NOMO-1 treated with DMSO at 0.1 percent for 48 hours (cell line): Measurements from ENCODE around the gene SLC6A6.
"Not testable (repeated sequence)": the region's sequence is repeated elsewhere in the genome, so short reads cannot be mapped to it uniquely, and the experiment has no call there.

Experiments used
- DNase-seq: peaks from one replicate; lab custom pipeline; 2025; ENCODE audit not compliant: unreplicated experiment; lab: John Stamatoyannopoulos, UW

The SLC6A6 gene

GRCh38 chr3:14505001-14505802, 102.8 kb downstream of the SLC6A6 start:
- DNase-seq, result no peak

- no peak for DNase-seq
Observed at GRCh38 chr3:14505803-14506500, 103.5 kb downstream of the SLC6A6 start.

DNA sequence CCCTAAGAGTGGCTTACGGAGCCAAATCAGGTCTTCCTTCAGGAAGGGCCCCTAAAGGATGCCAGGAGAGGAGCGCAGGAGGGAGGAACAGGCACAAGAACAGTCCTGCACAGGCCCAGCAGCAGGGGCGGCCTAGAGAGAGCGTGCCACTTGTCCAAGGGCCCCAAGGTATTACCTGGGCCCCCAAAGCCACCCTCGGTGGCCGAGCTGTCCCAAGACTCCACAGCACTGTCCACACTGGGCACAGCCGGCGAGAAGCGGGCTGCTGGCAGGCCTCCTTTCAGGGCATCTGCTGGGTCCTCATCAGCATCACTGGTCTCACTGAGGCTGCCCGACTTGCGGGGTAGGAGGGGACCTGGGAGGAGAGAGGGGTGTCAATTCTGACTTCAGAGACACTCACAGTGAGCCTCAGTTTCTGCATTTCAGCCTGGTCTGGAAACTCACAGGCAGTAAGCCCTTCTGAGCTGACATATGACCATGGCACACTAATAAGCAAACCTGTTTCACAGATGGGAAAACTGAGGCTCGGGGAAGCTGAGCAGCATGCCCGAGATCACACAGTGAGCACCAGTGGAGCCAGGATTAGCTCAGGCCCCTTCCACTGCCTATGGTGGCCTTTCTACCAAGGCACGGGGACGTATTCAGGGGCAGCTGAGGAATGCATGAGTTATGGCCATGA, 104.4 kb downstream of the SLC6A6 start:
- no peak for DNase-seq

- no peak for DNase-seq
Observed at GRCh38 chr3:14507305-14507741, 104.9 kb downstream of the SLC6A6 start.

DNA sequence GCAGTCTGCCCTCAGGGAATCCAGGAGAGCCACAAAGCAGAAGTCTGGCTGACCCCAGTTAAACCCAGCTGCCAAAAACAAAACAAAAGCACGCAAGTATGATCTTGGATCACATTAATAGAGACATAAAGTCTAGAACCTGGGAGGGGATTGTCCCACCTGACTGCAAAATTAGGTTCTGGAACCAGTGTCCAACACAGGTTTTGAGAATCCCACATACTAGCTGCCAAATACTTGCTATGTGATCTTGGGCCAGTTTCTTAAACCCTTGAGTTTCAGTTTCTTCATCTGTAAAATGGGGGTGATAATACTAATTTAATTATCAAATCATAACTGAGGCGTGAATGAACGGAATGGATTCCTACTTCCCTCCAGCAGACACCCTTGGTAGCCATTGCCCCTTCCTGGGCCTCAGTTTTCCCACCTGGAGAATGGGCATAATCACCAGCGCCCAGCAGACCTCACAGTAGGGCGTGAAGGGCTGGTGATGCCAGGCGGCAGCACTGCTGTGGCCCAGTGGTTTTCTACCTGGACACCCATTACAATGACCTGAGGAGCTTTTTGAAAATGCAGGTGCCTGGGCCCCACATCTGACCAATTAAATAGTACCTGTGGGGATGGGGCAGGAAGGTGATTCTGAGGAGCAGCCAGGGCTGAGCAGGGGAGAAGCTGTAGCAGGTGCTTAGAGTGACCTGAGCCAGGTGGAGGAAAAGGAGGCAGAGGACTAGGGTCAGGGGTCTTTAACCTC, 105.5 kb downstream of the SLC6A6 start:
- no peak for DNase-seq

DNA sequence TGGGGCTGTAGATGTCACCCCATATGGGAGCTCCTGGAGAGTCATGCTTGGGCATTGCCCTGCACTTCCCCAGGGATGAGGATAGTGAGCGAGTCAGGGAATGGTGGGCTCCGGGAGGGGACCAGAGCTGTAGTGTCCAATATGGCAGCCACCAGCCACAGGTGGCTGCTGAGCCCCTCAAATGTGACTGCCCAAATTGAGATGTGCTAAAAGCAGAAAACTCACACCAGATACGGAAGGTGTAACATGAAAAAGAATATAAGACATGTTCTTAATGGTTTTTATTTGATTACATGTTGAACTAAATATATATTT, 106.1 kb downstream of the SLC6A6 start:
- no peak for DNase-seq

- DNase-seq, result peak; percentile 8
Observed at GRCh38 chr3:14508966-14509795, 106.8 kb downstream of the SLC6A6 start.

DNA sequence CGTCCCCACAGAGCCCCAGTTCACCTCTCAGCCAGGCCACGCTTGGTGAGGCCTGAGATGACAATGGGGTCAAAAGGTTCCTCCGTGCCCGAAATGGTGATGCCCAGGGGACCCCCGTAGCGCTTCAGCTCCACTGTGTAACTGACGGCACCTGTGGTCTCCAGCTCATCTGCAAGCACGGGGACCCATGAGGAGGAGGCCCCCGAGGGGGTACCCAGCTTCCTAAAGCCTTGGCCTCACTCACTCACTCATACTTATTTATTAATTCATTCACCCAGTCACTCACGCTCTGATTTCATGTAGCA, 107.3 kb downstream of the SLC6A6 start:
- no peak for DNase-seq

DNA sequence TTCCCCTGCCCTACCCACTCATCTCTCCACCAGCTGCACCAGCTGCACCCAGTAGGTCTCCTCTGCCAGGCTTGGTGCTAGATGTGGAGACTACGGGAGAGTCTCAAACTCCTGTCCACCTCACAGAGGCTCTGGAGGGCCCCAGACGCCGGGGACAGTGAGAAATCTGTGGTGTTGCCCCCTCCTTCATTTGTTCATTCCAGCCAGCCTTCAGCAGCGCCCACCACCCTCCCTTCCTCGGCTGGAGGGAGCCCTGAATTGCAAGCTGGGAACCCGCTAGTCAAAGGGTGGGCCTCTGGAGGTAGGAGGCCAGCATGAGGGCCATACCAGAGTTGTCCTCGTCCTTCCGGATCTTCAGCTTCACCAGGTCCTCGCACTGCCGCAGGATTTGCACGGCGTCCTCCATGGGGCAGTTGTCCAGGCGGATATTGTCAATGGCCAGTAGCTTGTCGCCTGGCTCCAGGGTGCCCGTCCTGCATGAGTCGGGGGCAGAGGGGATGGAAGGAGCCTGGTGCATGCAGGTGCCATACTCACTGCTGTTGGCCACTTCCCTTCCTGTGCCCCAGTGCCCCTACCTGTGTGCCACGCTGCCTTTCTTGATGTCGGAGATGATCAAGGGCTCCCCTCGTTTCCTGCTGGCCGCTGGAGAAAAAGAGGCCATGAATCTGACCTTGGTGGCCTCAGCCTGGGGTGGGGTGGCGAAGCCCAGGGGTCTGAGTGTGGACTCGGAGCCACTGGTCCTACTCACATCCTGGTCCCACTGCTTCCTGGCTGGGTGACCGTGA, 108.6 kb downstream of the SLC6A6 start:
- no peak for DNase-seq

- DNase-seq, result no peak
Observed at GRCh38 chr3:14511623-14512280, 109.3 kb downstream of the SLC6A6 start.

DNA sequence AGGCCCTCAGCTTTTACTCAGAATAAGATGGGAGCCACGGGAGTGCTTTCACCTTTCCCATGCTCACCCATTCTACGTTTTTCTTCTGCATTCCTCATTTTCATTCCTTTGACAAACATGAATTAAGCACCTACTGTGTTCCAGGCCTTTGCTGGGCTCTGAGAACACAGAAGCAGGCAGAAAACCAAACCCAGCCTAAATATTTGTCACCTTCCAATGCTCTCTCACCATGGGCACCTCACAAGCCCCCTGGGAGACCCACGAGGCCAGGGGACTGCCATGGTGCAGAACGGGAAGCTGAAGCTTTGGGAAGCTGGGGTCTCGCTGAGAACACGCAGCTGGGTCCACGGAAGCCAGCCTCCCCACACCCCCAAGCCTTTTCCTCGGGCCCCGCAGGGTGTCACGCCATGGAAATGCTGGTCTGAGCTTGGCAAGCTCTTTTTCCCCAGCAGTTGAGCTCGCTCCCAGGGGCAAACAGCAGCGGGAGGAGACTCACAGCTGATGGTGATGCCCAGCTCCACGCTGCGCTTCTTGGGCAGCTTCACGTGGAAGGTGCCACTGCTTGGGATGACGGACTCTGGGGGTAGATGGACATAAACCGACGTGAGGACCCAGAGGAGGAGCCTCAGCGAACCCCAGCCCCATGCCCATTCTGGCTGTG, 110.0 kb downstream of the SLC6A6 start:
- DNase-seq, result no peak

DNA sequence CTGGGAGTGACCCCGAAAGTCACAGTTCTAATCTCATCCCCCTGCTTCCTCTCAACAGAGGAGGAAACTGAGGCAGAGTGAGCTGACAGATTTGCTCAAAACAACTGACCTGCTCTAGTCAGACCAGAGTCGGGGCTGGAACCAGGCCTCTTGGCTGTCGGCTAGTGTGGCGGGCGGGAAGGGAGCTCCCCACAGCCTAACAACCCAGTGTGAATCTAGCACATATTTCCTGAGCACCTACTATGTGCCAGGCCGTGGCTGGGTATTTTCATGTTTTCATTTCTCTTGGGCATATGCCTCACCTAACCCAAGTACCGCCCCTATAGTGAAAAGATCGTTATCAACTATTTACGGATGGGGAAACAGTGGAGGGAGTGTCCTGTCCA, 110.5 kb downstream of the SLC6A6 start:
- no peak for DNase-seq

DNA sequence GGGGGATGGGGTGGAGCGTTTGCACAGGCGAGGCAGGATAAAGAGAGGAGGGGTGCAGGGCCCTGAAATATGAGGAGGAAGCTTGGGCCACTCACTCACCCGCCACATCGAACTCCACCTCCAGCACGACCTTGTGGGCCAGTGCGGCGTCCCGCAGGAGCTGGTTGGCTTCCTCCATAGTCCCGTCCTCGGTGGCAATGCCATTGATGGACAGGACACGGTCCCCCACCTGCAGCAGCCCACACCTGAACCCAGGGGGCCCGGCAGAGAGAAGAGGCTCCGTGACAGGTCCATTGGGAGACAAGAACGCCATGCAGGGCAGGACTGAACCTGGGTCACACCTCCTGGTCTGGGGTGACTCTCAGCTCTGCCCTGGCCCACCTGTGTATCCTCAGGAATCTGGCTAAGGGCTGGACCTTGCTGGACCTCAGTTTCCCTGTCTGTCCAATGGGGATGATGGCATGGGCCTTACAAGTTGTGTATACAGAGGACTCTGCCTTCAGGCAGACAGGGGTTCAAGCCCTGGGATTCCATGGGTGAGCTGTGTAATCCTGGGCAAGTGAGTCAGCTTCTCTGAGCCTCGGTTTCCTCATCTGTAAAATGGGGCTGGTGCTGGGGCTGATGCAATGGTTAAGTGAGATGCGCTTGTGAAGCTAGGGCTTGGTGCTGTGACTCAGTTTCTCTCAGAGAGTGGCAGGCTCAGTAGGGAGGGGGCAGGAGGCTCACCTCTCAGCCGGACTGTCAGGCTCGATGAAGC, 111.3 kb downstream of the SLC6A6 start:
- DNase-seq, result no peak

GRCh38 chr3:14514323-14514720, 111.9 kb downstream of the SLC6A6 start:
- DNase-seq, result no peak

DNA sequence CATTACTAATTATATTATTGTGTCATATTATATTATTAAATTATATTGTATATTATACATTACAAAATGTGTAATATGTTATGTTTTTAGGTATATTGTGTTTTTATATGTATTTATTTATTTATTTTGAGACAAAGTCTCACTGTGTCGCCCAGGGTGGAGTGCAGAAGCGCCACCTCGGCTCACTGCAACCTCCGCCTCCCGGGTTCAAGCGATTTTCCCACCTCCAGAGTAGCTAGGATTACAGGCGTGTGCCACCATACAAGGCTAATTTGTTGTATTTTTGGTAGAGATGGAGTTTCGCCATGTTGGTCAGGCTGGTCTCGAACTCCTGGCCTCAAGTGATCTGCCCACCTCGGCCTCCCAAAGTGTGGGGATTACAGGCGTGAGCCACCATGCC, 113.1 kb downstream of the SLC6A6 start:
- DNase-seq, result not testable (repeated sequence)

DNA sequence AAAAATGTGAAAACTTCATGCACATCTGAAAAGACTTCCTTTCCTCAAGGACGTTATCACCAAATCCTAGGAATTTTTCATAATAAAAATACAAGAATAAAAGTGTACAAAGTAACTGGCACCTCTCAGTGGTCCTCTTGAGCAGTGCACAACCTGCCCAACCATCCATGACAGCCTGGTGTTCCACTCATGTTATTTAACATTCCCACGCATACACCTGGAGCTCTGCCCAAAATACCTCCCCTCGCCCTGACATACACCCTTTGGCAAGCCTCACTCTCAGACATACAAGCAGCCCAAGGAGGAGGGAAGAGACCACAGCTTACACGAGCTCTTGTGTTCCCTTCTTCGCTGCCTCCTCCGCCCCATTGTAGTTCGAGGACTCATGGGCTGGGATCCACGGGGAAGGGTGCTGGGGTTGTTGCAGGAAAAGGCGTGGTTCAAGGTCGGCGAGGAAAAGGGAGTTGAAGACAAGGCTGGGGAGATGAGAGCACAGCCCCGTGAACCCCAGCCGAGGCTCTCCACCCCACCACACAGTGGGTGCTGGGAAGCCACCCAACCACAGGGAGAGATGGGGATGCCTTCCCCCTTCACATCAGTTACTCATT, 114.4 kb downstream of the SLC6A6 start:
- no peak for DNase-seq

- no peak for DNase-seq
Observed at GRCh38 chr3:14517601-14518431, 115.4 kb downstream of the SLC6A6 start.
